ENCODE measurements around the gene ATG4C. TPM values are rescaled to one million over a fixed set of nuclear protein-coding genes. Genes with fewer than 3 reads are reported as not detected.

Gene ATG4C
- total and polyA plus RNA-seq, 2 donors, result 11.5 to 13.1 TPM

GRCh38 chr1:62852253-62852652 is 68.3 kb downstream of the ATG4C start:
- Histone ChIP-seq H3K9me3 (ENCODE audit: control insufficient read depth in 2 of 2, insufficient read depth in 1 of 2, low read length in 1 of 2) (no peaks in the 10 kb centered on the region), H3K4me3 (ENCODE audit: low read length in 2 of 2) (no peak overlapping the region), H3K4me1 (ENCODE audit: control insufficient read depth in 2 of 2, insufficient read depth in 2 of 2, low read length in 2 of 2) (no peaks in the 10 kb centered on the region), H3K27me3 (ENCODE audit: control insufficient read depth in 2 of 2, insufficient read depth in 1 of 2, low read length in 1 of 2) (no peaks in the 10 kb centered on the region), H3K36me3 (ENCODE audit: control insufficient read depth in 2 of 2, insufficient read depth in 2 of 2, low read length in 1 of 2) (peaks cover 6 to 7% of the 10 kb centered on the region in 2 donors), H3K27ac (ENCODE audit: low read depth in 1 of 2, low read length in 1 of 2) (no peak overlapping the region)
- DNase-seq (ENCODE audit: low read depth in 6 of 9, low spot score in 9 of 9), result no peak

GRCh38 chr1:62856960-62857359 is 73.0 kb downstream of the ATG4C start:
- 88% methylated on average over 9 of the region's 9 CpGs for WGBS
- DNase-seq (ENCODE audit: low read depth in 6 of 9, low spot score in 9 of 9), result no peak
- H3K36me3 ChIP-seq (ENCODE audit: control insufficient read depth in 2 of 2, insufficient read depth in 2 of 2, low read length in 1 of 2), result peaks cover 3 to 5% of the 10 kb centered on the region in 2 donors
- H3K27me3 ChIP-seq (ENCODE audit: control insufficient read depth in 2 of 2, insufficient read depth in 1 of 2, low read length in 1 of 2), result no peaks in the 10 kb centered on the region
- H3K9me3 ChIP-seq (ENCODE audit: control insufficient read depth in 2 of 2, insufficient read depth in 1 of 2, low read length in 1 of 2), result no peaks in the 10 kb centered on the region
- no peaks in the 10 kb centered on the region for H3K4me1 ChIP-seq (ENCODE audit: control insufficient read depth in 2 of 2, insufficient read depth in 2 of 2, low read length in 2 of 2)
- no peak overlapping the region for H3K4me3 ChIP-seq (ENCODE audit: low read length in 2 of 2)
- no peak overlapping the region for H3K27ac ChIP-seq (ENCODE audit: low read depth in 1 of 2, low read length in 1 of 2)

GRCh38 chr1:62869217-62869754 is 85.4 kb downstream of the ATG4C start:
- Histone ChIP-seq H3K4me3 (ENCODE audit: low read length in 2 of 2) (no peak overlapping the region), H3K9me3 (ENCODE audit: control insufficient read depth in 2 of 2, insufficient read depth in 1 of 2, low read length in 1 of 2) (no peaks in the 10 kb centered on the region), H3K27me3 (ENCODE audit: control insufficient read depth in 2 of 2, insufficient read depth in 1 of 2, low read length in 1 of 2) (no peaks in the 10 kb centered on the region), H3K36me3 (ENCODE audit: control insufficient read depth in 2 of 2, insufficient read depth in 2 of 2, low read length in 1 of 2) (no peaks in the 10 kb centered on the region), H3K27ac (ENCODE audit: low read depth in 1 of 2, low read length in 1 of 2) (no peak overlapping the region), H3K4me1 (ENCODE audit: control insufficient read depth in 2 of 2, insufficient read depth in 2 of 2, low read length in 2 of 2) (no peaks in the 10 kb centered on the region)
- WGBS, result over 99% methylated on average over 3 of the region's 3 CpGs
- no peak for DNase-seq (ENCODE audit: low read depth in 6 of 9, low spot score in 9 of 9)

GRCh38 chr1:62870148-62870547 is 86.2 kb downstream of the ATG4C start:
- no peak overlapping the region for H3K4me3 ChIP-seq (ENCODE audit: low read length in 2 of 2)
- no peak for DNase-seq (ENCODE audit: low read depth in 6 of 9, low spot score in 9 of 9)
- no peak overlapping the region for H3K27ac ChIP-seq (ENCODE audit: low read depth in 1 of 2, low read length in 1 of 2)
- 97% methylated on average over 1 of the region's 1 CpG for WGBS
- no peaks in the 10 kb centered on the region for H3K9me3 ChIP-seq (ENCODE audit: control insufficient read depth in 2 of 2, insufficient read depth in 1 of 2, low read length in 1 of 2)
- no peaks in the 10 kb centered on the region for H3K27me3 ChIP-seq (ENCODE audit: control insufficient read depth in 2 of 2, insufficient read depth in 1 of 2, low read length in 1 of 2)
- no peaks in the 10 kb centered on the region for H3K36me3 ChIP-seq (ENCODE audit: control insufficient read depth in 2 of 2, insufficient read depth in 2 of 2, low read length in 1 of 2)
- no peaks in the 10 kb centered on the region for H3K4me1 ChIP-seq (ENCODE audit: control insufficient read depth in 2 of 2, insufficient read depth in 2 of 2, low read length in 2 of 2)

GRCh38 chr1:62875676-62876075 is 91.7 kb downstream of the ATG4C start:
- WGBS, result 95% methylated on average over 3 of the region's 3 CpGs
- Histone ChIP-seq H3K27ac (ENCODE audit: low read depth in 1 of 2, low read length in 1 of 2) (no peak overlapping the region), H3K36me3 (ENCODE audit: control insufficient read depth in 2 of 2, insufficient read depth in 2 of 2, low read length in 1 of 2) (no peaks in the 10 kb centered on the region), H3K4me1 (ENCODE audit: control insufficient read depth in 2 of 2, insufficient read depth in 2 of 2, low read length in 2 of 2) (no peaks in the 10 kb centered on the region), H3K27me3 (ENCODE audit: control insufficient read depth in 2 of 2, insufficient read depth in 1 of 2, low read length in 1 of 2) (no peaks in the 10 kb centered on the region), H3K9me3 (ENCODE audit: control insufficient read depth in 2 of 2, insufficient read depth in 1 of 2, low read length in 1 of 2) (no peaks in the 10 kb centered on the region), H3K4me3 (ENCODE audit: low read length in 2 of 2) (no peak overlapping the region)
- DNase-seq (ENCODE audit: low read depth in 6 of 9, low spot score in 9 of 9), result no peak

- Histone ChIP-seq H3K4me1 (ENCODE audit: control insufficient read depth in 2 of 2, insufficient read depth in 2 of 2, low read length in 2 of 2) (no peaks in the 10 kb centered on the region), H3K4me3 (ENCODE audit: low read length in 2 of 2) (no peak overlapping the region), H3K9me3 (ENCODE audit: control insufficient read depth in 2 of 2, insufficient read depth in 1 of 2, low read length in 1 of 2) (no peaks in the 10 kb centered on the region), H3K36me3 (ENCODE audit: control insufficient read depth in 2 of 2, insufficient read depth in 2 of 2, low read length in 1 of 2) (no peaks in the 10 kb centered on the region), H3K27ac (ENCODE audit: low read depth in 1 of 2, low read length in 1 of 2) (no peak overlapping the region), H3K27me3 (ENCODE audit: control insufficient read depth in 2 of 2, insufficient read depth in 1 of 2, low read length in 1 of 2) (no peaks in the 10 kb centered on the region)
- 94% methylated on average over 3 of the region's 3 CpGs for WGBS
- DNase-seq (ENCODE audit: low read depth in 6 of 9, low spot score in 9 of 9), result no peak
Observed at GRCh38 chr1:62876535-62876934, 92.6 kb downstream of the ATG4C start.

GRCh38 chr1:62877579-62877978 is 93.6 kb downstream of the ATG4C start:
- Histone ChIP-seq H3K36me3 (ENCODE audit: control insufficient read depth in 2 of 2, insufficient read depth in 2 of 2, low read length in 1 of 2) (no peaks in the 10 kb centered on the region), H3K4me1 (ENCODE audit: control insufficient read depth in 2 of 2, insufficient read depth in 2 of 2, low read length in 2 of 2) (no peaks in the 10 kb centered on the region), H3K9me3 (ENCODE audit: control insufficient read depth in 2 of 2, insufficient read depth in 1 of 2, low read length in 1 of 2) (no peaks in the 10 kb centered on the region), H3K4me3 (ENCODE audit: low read length in 2 of 2) (no peak overlapping the region), H3K27me3 (ENCODE audit: control insufficient read depth in 2 of 2, insufficient read depth in 1 of 2, low read length in 1 of 2) (no peaks in the 10 kb centered on the region), H3K27ac (ENCODE audit: low read depth in 1 of 2, low read length in 1 of 2) (no peak overlapping the region)
- 97% methylated on average over 2 of the region's 2 CpGs for WGBS
- DNase-seq (ENCODE audit: low read depth in 6 of 9, low spot score in 9 of 9), result no peak

GRCh38 chr1:62879962-62880361 is 96.0 kb downstream of the ATG4C start:
- Histone ChIP-seq H3K36me3 (ENCODE audit: control insufficient read depth in 2 of 2, insufficient read depth in 2 of 2, low read length in 1 of 2) (no peaks in the 10 kb centered on the region), H3K4me3 (ENCODE audit: low read length in 2 of 2) (no peak overlapping the region), H3K27ac (ENCODE audit: low read depth in 1 of 2, low read length in 1 of 2) (no peak overlapping the region), H3K9me3 (ENCODE audit: control insufficient read depth in 2 of 2, insufficient read depth in 1 of 2, low read length in 1 of 2) (no peaks in the 10 kb centered on the region), H3K4me1 (ENCODE audit: control insufficient read depth in 2 of 2, insufficient read depth in 2 of 2, low read length in 2 of 2) (no peaks in the 10 kb centered on the region), H3K27me3 (ENCODE audit: control insufficient read depth in 2 of 2, insufficient read depth in 1 of 2, low read length in 1 of 2) (no peaks in the 10 kb centered on the region)
- 98% methylated on average over 1 of the region's 1 CpG for WGBS
- DNase-seq (ENCODE audit: low read depth in 6 of 9, low spot score in 9 of 9), result no peak

GRCh38 chr1:62882201-62883104 is 98.5 kb downstream of the ATG4C start:
- 86% methylated on average over 10 of the region's 10 CpGs for WGBS
- no peak overlapping the region for H3K4me3 ChIP-seq (ENCODE audit: low read length in 2 of 2)
- H3K9me3 ChIP-seq (ENCODE audit: control insufficient read depth in 2 of 2, insufficient read depth in 1 of 2, low read length in 1 of 2), result no peaks in the 10 kb centered on the region
- H3K27ac ChIP-seq (ENCODE audit: low read depth in 1 of 2, low read length in 1 of 2), result no peak overlapping the region
- H3K36me3 ChIP-seq (ENCODE audit: control insufficient read depth in 2 of 2, insufficient read depth in 2 of 2, low read length in 1 of 2), result no peaks in the 10 kb centered on the region
- no peaks in the 10 kb centered on the region for H3K4me1 ChIP-seq (ENCODE audit: control insufficient read depth in 2 of 2, insufficient read depth in 2 of 2, low read length in 2 of 2)
- H3K27me3 ChIP-seq (ENCODE audit: control insufficient read depth in 2 of 2, insufficient read depth in 1 of 2, low read length in 1 of 2), result no peaks in the 10 kb centered on the region
- DNase-seq (ENCODE audit: low read depth in 6 of 9, low spot score in 9 of 9), result no peak
